SH-SY5Y (cell line): ENCODE data around the gene PRKACA.

ENCODE experiments used
- GATA2 ChIP-seq: IDR thresholded peaks from 2 replicates; pipeline ENCODE4 v1.6.1; 2011; ENCODE audit warnings: mild to moderate bottlenecking, low read depth, low read length
- GATA3 ChIP-seq: IDR thresholded peaks from 2 replicates; pipeline ENCODE4 v1.6.1; 2011; ENCODE audit warnings: low read depth, mild to moderate bottlenecking, low read length, moderate library complexity

- TF ChIP-seq GATA3 (no peak), GATA2 (no peak)
Measured at GRCh38 chr19:14159059-14159458, 41.5 kb upstream of the PRKACA start.
